SK-N-SH (cell line): Measurements from ENCODE around the gene PCDHGB6. TPM values are rescaled to one million over a fixed set of nuclear protein-coding genes. Genes with fewer than 3 reads are reported as not detected.
"Not testable (repeated sequence)": the region's sequence is repeated elsewhere in the genome, so short reads cannot be mapped to it uniquely, and the experiment has no call there.

Source experiments
- CTCF ChIA-PET: fragments of 300-600, 350-600 bp; formaldehyde crosslinking; extraction: SDS; loops from one replicate; lab custom pipeline; 2021; lab: Yijun Ruan, JAX
- POLR2A ChIA-PET: fragments of 350-600 bp; sonication (Branson Sonifier 250); formaldehyde crosslinking; extraction: SDS; loops from one replicate; lab custom pipeline; 2020; ENCODE audit warnings: antibody characterized with exemption, inconsistent platforms; lab: Yijun Ruan, JAX
- DNase-seq: peaks from one replicate; pipeline ENCODE4 v3.0.0; 2012
- H2AFZ ChIP-seq: fragments of 200-600 bp; sonication (generic); 2 replicates; pipeline ENCODE4 v1.8.1; 2016; ENCODE audit warnings: antibody characterized with exemption, mild to moderate bottlenecking, low read depth
- H3F3A ChIP-seq: fragments of 200-600 bp; sonication (generic); replicated peaks from 2 replicates; pipeline ENCODE3; 2016; ENCODE audit warnings: antibody characterized with exemption, mild to moderate bottlenecking; ENCODE audit not compliant: insufficient read depth
- H3K27ac ChIP-seq, 2 experiments: fragments of 200-500 bp in 1 of 2; fragments of 200-600 bp in 1 of 2; sonication (Bioruptor generic) in 1 of 2; sonication (generic), shearing (Covaris generic) in 1 of 2; 2 replicates each; pipeline versions ENCODE4 v1.5.1 to v1.6.1; 2014 to 2016; ENCODE audit warnings: low read depth in 2 of 2, inconsistent platforms in 1 of 2, low read length in 1 of 2, mild to moderate bottlenecking in 1 of 2, mixed read lengths in 1 of 2
- H3K27me3 ChIP-seq: fragments of 200-600 bp; sonication (generic), shearing (Covaris generic); 2 replicates; pipeline ENCODE4 v1.6.1; 2016; ENCODE audit warnings: mixed run types; ENCODE audit not compliant: insufficient read depth
- H3K36me3 ChIP-seq, 2 experiments: fragments of 200-500 bp in 1 of 2; fragments of 200-600 bp in 1 of 2; sonication (Bioruptor generic) in 1 of 2; sonication (generic) in 1 of 2; replicated peaks in 1 of 2; 2 replicates each; pipeline versions ENCODE3 to v1.5.1; 2014 to 2016; ENCODE audit warnings: low read length in 1 of 2, mild to moderate bottlenecking in 1 of 2; ENCODE audit not compliant: insufficient read depth in 2 of 2, control insufficient read depth in 1 of 2
- H3K4me1 ChIP-seq, 2 experiments: fragments of 200-500 bp in 1 of 2; fragments of 200-600 bp in 1 of 2; sonication (Bioruptor generic) in 1 of 2; sonication (generic), shearing (Covaris generic) in 1 of 2; 2 replicates each; pipeline versions ENCODE4 v1.5.1 to v1.6.1; 2014 to 2016; ENCODE audit warnings: low read depth in 1 of 2, low read length in 1 of 2, mixed run types in 1 of 2; ENCODE audit not compliant: insufficient read depth in 2 of 2, control insufficient read depth in 1 of 2
- H3K4me2 ChIP-seq: fragments of 200-600 bp; sonication (generic), shearing (Covaris generic); 2 replicates; pipeline ENCODE4 v1.6.1; 2017; ENCODE audit warnings: mixed run types
- H3K4me3 ChIP-seq, 2 experiments: fragments of 200-500 bp in 1 of 2; fragments of 200-600 bp in 1 of 2; sonication (Bioruptor generic) in 1 of 2; sonication (generic), shearing (Covaris generic) in 1 of 2; 2 replicates each; pipeline versions ENCODE4 v1.5.1 to v1.8.1; 2014 to 2016; ENCODE audit warnings: low read depth in 2 of 2, inconsistent platforms in 1 of 2, low read length in 1 of 2, mild to moderate bottlenecking in 1 of 2, mixed read lengths in 1 of 2, moderate library complexity in 1 of 2
- H3K79me2 ChIP-seq: fragments of 200-600 bp; sonication (generic); 2 replicates; pipeline ENCODE4 v1.8.1; 2017; ENCODE audit warnings: mild to moderate bottlenecking; ENCODE audit not compliant: insufficient read depth
- H3K9ac ChIP-seq: fragments of 200-600 bp; sonication (generic); 2 replicates; pipeline ENCODE4 v1.6.1; 2017; ENCODE audit warnings: mixed run types
- H3K9me2 ChIP-seq: fragments of 200-600 bp; sonication (generic); 2 replicates; pipeline ENCODE4 v1.6.1; 2017; ENCODE audit warnings: mixed run types
- H3K9me3 ChIP-seq: fragments of 200-600 bp; sonication (generic); 2 replicates; pipeline ENCODE4 v1.6.1; 2017; ENCODE audit warnings: mixed run types, mild to moderate bottlenecking, moderate library complexity
- H4K20me1 ChIP-seq: fragments of 200-600 bp; sonication (generic); 2 replicates; pipeline ENCODE4 v1.6.1; 2017; ENCODE audit warnings: mild to moderate bottlenecking, mixed run types; ENCODE audit not compliant: insufficient read depth
- NRF1 ChIP-seq: IDR thresholded peaks from 2 replicates; pipeline ENCODE4 v1.6.1; 2012; ENCODE audit warnings: low read depth, mild to moderate bottlenecking, low read length
- RAD21 ChIP-seq: IDR thresholded peaks from 2 replicates; pipeline ENCODE4 v1.6.1; 2012; ENCODE audit warnings: mild to moderate bottlenecking, low read length
- RXRA ChIP-seq: IDR thresholded peaks from 2 replicates; pipeline ENCODE4 v1.4.0; 2012; ENCODE audit warnings: low read depth, mild to moderate bottlenecking, borderline replicate concordance
- SMC3 ChIP-seq: IDR thresholded peaks from 2 replicates; pipeline ENCODE4 v1.6.1; 2012; ENCODE audit warnings: low read depth, low read length, improper control_type of control experiment
- WGBS: methylation state at CpG from one replicate; pipeline ENCODE4 v1.1.6; 2017; ENCODE audit warnings: low lambda C conversion rate; 5-methylcytosine and 5-hydroxymethylcytosine counted together
- polyA plus RNA-seq, 3 experiments: library from polyadenylated mRNA; depleted of rRNA; stranded (reverse); fragments of >200 nt; gene quantifications; 2 replicates each; pipeline ENCODE4 v1.2.3, GENCODE V29; 2012
- TF ChIP-seq, protein P1 (sequence below): fragments of 200-600 bp; sonication (generic); IDR thresholded peaks from 2 replicates; pipeline ENCODE4 v1.6.1; 2017; ENCODE audit warnings: antibody characterized with exemption, mild to moderate bottlenecking, moderate library complexity

PCDHGB6 gene
- polyA plus RNA-seq, 1 of the 3 experiments (the other 2 are of a cell fraction), result 0.18 TPM

DNA sequence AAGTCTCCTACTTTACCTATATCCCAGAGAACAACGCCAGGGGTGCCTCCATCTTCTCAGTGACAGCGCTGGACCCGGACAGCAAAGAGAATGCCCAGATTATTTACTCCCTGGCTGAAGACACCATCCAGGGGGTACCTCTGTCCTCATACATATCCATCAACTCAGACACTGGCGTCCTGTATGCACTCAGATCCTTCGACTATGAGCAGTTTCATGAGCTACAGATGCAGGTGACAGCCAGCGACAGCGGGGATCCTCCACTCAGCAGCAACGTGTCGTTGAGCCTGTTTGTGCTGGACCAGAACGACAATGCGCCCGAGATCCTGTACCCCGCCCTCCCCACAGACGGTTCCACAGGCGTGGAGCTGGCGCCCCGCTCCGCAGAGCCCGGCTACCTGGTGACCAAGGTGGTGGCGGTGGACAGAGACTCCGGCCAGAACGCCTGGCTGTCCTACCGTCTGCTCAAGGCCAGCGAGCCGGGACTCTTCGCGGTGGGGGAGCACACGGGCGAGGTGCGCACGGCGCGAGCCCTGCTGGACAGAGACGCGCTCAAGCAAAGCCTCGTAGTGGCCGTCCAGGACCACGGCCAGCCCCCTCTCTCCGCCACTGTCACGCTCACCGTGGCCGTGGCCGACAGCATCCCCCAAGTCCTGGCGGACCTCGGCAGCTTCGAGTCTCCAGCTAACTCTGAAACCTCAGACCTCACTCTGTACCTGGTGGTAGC, 6.9 kb downstream of the PCDHGB6 start:
- H3K9me3 ChIP-seq, H3F3A ChIP-seq, H3K4me1 ChIP-seq, H3K4me2 ChIP-seq, H4K20me1 ChIP-seq, H2AFZ ChIP-seq, H3K4me3 ChIP-seq, H3K79me2 ChIP-seq, H3K27me3 ChIP-seq, DNase-seq, H3K9me2 ChIP-seq, H3K36me3 ChIP-seq, H3K9ac ChIP-seq, H3K27ac ChIP-seq, POLR2A ChIA-PET: not testable (repeated sequence)
- CTCF ChIA-PET, result interaction anchor here (0.7 to 2.5 kb wide), 3 partner anchors 9 to 149 kb away, joined by 3 to 9 read pairs (median 5); no protein-coding TSS in a partner anchor
- WGBS, result 86% methylated on average over 25 of the region's 46 CpGs

DNA sequence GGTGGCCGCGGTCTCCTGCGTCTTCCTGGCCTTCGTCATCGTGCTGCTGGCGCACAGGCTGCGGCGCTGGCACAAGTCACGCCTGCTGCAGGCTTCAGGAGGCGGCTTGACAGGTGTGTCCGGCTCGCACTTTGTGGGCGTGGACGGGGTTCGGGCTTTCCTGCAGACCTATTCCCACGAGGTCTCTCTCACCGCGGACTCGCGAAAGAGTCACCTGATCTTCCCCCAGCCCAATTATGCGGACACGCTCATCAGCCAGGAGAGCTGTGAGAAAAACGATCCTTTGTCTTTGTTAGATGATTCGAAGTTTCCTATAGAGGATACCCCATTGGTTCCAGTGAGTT, 7.4 kb downstream of the PCDHGB6 start:
- H3K9ac ChIP-seq, H3K36me3 ChIP-seq, H3K27ac ChIP-seq, H2AFZ ChIP-seq, H3K9me3 ChIP-seq, H3K27me3 ChIP-seq, H3K4me2 ChIP-seq, CTCF ChIA-PET, H3K4me3 ChIP-seq, POLR2A ChIA-PET, H4K20me1 ChIP-seq, H3K9me2 ChIP-seq, DNase-seq, H3F3A ChIP-seq, H3K4me1 ChIP-seq: not testable (repeated sequence)
- WGBS, result 89% methylated on average over 22 of the region's 24 CpGs
- peaks cover 12% of the 10 kb centered on the region; the same call in 1 of the 2 replicates for H3K79me2 ChIP-seq

DNA sequence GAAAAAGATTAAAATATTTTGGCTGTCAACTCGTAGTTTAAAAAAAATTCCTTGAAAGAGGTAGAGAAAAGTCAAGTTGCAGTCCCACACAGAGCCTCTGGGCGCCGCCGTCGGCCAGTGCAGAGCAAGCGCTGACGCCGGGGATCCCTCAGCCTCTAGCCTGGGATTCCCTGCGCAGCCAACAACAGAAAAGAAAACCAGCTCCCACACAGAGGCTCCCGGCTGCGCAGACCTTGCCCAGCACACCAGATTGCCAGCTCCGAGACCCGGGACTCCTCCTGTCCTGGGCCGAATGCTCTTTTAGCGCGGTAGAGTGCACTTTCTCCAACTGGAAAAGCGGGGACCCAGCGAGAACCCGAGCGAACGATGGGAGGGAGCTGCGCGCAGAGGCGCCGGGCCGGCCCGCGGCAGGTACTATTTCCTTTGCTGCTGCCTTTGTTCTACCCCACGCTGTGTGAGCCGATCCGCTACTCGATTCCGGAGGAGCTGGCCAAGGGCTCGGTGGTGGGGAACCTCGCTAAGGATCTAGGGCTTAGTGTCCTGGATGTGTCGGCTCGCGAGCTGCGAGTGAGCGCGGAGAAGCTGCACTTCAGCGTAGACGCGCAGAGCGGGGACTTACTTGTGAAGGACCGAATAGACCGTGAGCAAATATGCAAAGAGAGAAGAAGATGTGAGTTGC, 9.8 kb downstream of the PCDHGB6 start, which contains the start of gene PCDHGB7:
Gene PCDHGB7 (plus strand): TSS at position 184 of the 679 bp plus-strand sequence. CDS start 183 bp downstream, at position 367.
- H3K27me3 ChIP-seq, H3K9me2 ChIP-seq, H4K20me1 ChIP-seq, H3K4me1 ChIP-seq, H3F3A ChIP-seq, H3K9me3 ChIP-seq: not testable (repeated sequence)
- Histone ChIP-seq H3K27ac (peak within 1 kb of the TSS; percentile 63 to 72), H3K4me2 (peak within 1 kb of the TSS; percentile 55), H3K36me3 (peaks cover 3 to 30% of the 10 kb centered on the region in 2 experiments), H3K9ac (peak within 1 kb of the TSS; percentile 71), H3K4me3 (peak within 1 kb of the TSS; percentile 56 to 63), H2AFZ (peak within 1 kb of the TSS; percentile 63; the same call in 1 of the 2 replicates), H3K79me2 (peaks cover 18% of the 10 kb centered on the region; the same call in 1 of the 2 replicates)
- WGBS, result 62% methylated on average over 35 of the region's 47 CpGs
- TF ChIP-seq, protein P1, sequence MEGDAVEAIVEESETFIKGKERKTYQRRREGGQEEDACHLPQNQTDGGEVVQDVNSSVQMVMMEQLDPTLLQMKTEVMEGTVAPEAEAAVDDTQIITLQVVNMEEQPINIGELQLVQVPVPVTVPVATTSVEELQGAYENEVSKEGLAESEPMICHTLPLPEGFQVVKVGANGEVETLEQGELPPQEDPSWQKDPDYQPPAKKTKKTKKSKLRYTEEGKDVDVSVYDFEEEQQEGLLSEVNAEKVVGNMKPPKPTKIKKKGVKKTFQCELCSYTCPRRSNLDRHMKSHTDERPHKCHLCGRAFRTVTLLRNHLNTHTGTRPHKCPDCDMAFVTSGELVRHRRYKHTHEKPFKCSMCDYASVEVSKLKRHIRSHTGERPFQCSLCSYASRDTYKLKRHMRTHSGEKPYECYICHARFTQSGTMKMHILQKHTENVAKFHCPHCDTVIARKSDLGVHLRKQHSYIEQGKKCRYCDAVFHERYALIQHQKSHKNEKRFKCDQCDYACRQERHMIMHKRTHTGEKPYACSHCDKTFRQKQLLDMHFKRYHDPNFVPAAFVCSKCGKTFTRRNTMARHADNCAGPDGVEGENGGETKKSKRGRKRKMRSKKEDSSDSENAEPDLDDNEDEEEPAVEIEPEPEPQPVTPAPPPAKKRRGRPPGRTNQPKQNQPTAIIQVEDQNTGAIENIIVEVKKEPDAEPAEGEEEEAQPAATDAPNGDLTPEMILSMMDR, result peak; percentile 69
- peak; percentile 21; the same call in 1 of the 2 replicates for TF ChIP-seq RXRA
- peak; percentile 44; the same call in 1 of the 2 replicates for TF ChIP-seq NRF1
- peak; percentile 90 for TF ChIP-seq RAD21
- TF ChIP-seq SMC3, result peak; percentile 80
- ChIA-PET POLR2A (interaction anchor here (0.9 to 1.5 kb wide), 4 partner anchors 96 to 146 kb away, joined by 3 to 6 read pairs (median 4); no protein-coding TSS in a partner anchor), CTCF (interaction anchor here (0.6 to 2.2 kb wide), 35 partner anchors 9 to 241 kb away, joined by 3 to 44 read pairs (median 4); partner anchors contain the start of genes PCDHB14, PCDHB8, PCDHGA3 and PCDHGA8)
- DNase-seq, result peak; percentile 85
